Astrocyte (in vitro differentiated cells and primary cell): Measurements from ENCODE around the gene DIPK2B. TPM values are rescaled to one million over a fixed set of nuclear protein-coding genes. Genes with fewer than 3 reads are reported as not detected.

Source experiments
- DNase-seq: peaks from one replicate; pipeline ENCODE4 v3.0.0-alpha.2; 2010; ENCODE audit warnings: low read depth
- FAIRE-seq: peaks from 2 replicates; lab custom pipeline; 2011; peaks lifted over from hg19 to GRCh38; lab: Jason Lieb, UNC
- H2AFZ ChIP-seq: 2 replicates; pipeline ENCODE4 v1.6.0; 2012; ENCODE audit warnings: low read depth, low read length, inconsistent platforms
- H3K27ac ChIP-seq: 2 replicates; pipeline ENCODE4 v1.5.1; 2011; ENCODE audit warnings: low read depth, low read length, inconsistent platforms
- H3K27me3 ChIP-seq: 2 replicates; pipeline ENCODE4 v1.6.0; 2011; ENCODE audit warnings: low read length, inconsistent platforms; ENCODE audit not compliant: insufficient read depth
- H3K36me3 ChIP-seq: 2 replicates; pipeline ENCODE4 v1.5.1; 2011; ENCODE audit warnings: low read length, inconsistent platforms; ENCODE audit not compliant: insufficient read depth
- H3K4me1 ChIP-seq: 2 replicates; pipeline ENCODE4 v1.5.1; 2011; ENCODE audit warnings: low read length, inconsistent platforms; ENCODE audit not compliant: insufficient read depth
- H3K4me2 ChIP-seq: 2 replicates; pipeline ENCODE4 v1.6.0; 2012; ENCODE audit warnings: low read length, inconsistent platforms
- H3K4me3 ChIP-seq: 2 replicates; pipeline ENCODE4 v1.5.1; 2011; ENCODE audit warnings: low read depth, mild to moderate bottlenecking, low read length, inconsistent platforms; ENCODE audit not compliant: insufficient read depth
- H3K79me2 ChIP-seq: 2 replicates; pipeline ENCODE4 v1.6.0; 2012; ENCODE audit warnings: mild to moderate bottlenecking, low read length, inconsistent platforms; ENCODE audit not compliant: insufficient read depth
- H3K9ac ChIP-seq: 2 replicates; pipeline ENCODE4 v1.6.0; 2012; ENCODE audit warnings: mild to moderate bottlenecking, low read length, inconsistent platforms
- H3K9me3 ChIP-seq: 2 replicates; pipeline ENCODE4 v1.5.1; 2012; ENCODE audit warnings: low read depth, mild to moderate bottlenecking, low read length, inconsistent platforms; ENCODE audit not compliant: insufficient read depth
- H4K20me1 ChIP-seq: 2 replicates; pipeline ENCODE4 v1.6.0; 2012; ENCODE audit warnings: low read length, inconsistent platforms; ENCODE audit not compliant: insufficient read depth
- H3K27ac Mint-ChIP-seq: one replicate; pipeline ENCODE4 v1.8.0; 2021; ENCODE audit warnings: mild to moderate bottlenecking, mixed read lengths; ENCODE audit not compliant: unreplicated experiment
- H3K27me3 Mint-ChIP-seq: one replicate; pipeline ENCODE4 v1.8.0; 2021; ENCODE audit warnings: low read depth, mixed read lengths; ENCODE audit not compliant: unreplicated experiment
- H3K36me3 Mint-ChIP-seq: one replicate; pipeline ENCODE4 v1.8.0; 2021; ENCODE audit warnings: low read depth, mixed read lengths; ENCODE audit not compliant: unreplicated experiment
- H3K4me1 Mint-ChIP-seq: one replicate; pipeline ENCODE4 v1.8.0; 2021; ENCODE audit warnings: low read depth, mixed read lengths; ENCODE audit not compliant: unreplicated experiment
- H3K4me3 Mint-ChIP-seq: one replicate; pipeline ENCODE4 v1.8.0; 2021; ENCODE audit warnings: mild to moderate bottlenecking, moderate library complexity, mixed read lengths; ENCODE audit not compliant: unreplicated experiment
- H3K9me3 Mint-ChIP-seq: one replicate; pipeline ENCODE4 v1.8.0; 2021; ENCODE audit warnings: mild to moderate bottlenecking, mixed read lengths; ENCODE audit not compliant: unreplicated experiment
- CTCF ChIP-seq: IDR thresholded peaks from 2 replicates; pipeline ENCODE4 v1.5.1; 2011; ENCODE audit warnings: low read depth, mild to moderate bottlenecking, inconsistent platforms, low read length, moderate library complexity; ENCODE audit not compliant: insufficient read depth
- EZH2 ChIP-seq: IDR thresholded peaks from 2 replicates; pipeline ENCODE4 v1.6.1; 2012; ENCODE audit warnings: mild to moderate bottlenecking, low read length, inconsistent platforms; ENCODE audit not compliant: insufficient read depth
- total RNA-seq: library from RNA; stranded (reverse); gene quantifications from 2 replicates; pipeline ENCODE4 v1.2.1, GENCODE V29; 2021

The DIPK2B gene
- total RNA-seq, 1 donor from 2014 or later = not detected

- Histone ChIP-seq H3K27me3 (no peaks in the 10 kb centered on the region), H3K27ac (no peak overlapping the region), H3K4me2 (no peak overlapping the region), H3K9me3 (no peaks in the 10 kb centered on the region), H2AFZ (no peak overlapping the region), H3K4me3 (no peak overlapping the region), H4K20me1 (no peaks in the 10 kb centered on the region), H3K79me2 (no peaks in the 10 kb centered on the region), H3K4me1 (no peaks in the 10 kb centered on the region), H3K9ac (no peak overlapping the region), H3K36me3 (no peaks in the 10 kb centered on the region)
- peaks cover 2% of the 10 kb centered on the region for H3K9me3 Mint-ChIP-seq
- no peak overlapping the region for H3K4me3 Mint-ChIP-seq
- no peak overlapping the region for H3K27ac Mint-ChIP-seq
- H3K27me3 Mint-ChIP-seq = peaks cover 2% of the 10 kb centered on the region
- DNase-seq (no peak), FAIRE-seq (peak; percentile 82)
- H3K4me1 Mint-ChIP-seq = no peaks in the 10 kb centered on the region
- TF ChIP-seq EZH2 (no peak), CTCF (no peak)
- H3K36me3 Mint-ChIP-seq = no peaks in the 10 kb centered on the region
These were observed 32.9 kb upstream of the DIPK2B start for GRCh38 chrX:45233531-45233930.

GRCh38 chrX:45232139-45232538 lies 31.5 kb upstream of the DIPK2B start:
- FAIRE-seq (no peak), DNase-seq (no peak)
- Histone ChIP-seq H3K4me1 (no peaks in the 10 kb centered on the region), H2AFZ (no peak overlapping the region), H3K4me2 (no peak overlapping the region), H3K27me3 (no peaks in the 10 kb centered on the region), H4K20me1 (no peaks in the 10 kb centered on the region), H3K27ac (no peak overlapping the region), H3K9ac (no peak overlapping the region), H3K79me2 (no peaks in the 10 kb centered on the region), H3K36me3 (no peaks in the 10 kb centered on the region), H3K9me3 (no peaks in the 10 kb centered on the region), H3K4me3 (no peak overlapping the region)
- H3K36me3 Mint-ChIP-seq = no peaks in the 10 kb centered on the region
- H3K4me1 Mint-ChIP-seq = no peaks in the 10 kb centered on the region
- no peaks in the 10 kb centered on the region for H3K27me3 Mint-ChIP-seq
- TF ChIP-seq CTCF = no peak
- TF ChIP-seq EZH2 = no peak
- peak overlapping the region; percentile 41 for H3K27ac Mint-ChIP-seq
- no peak overlapping the region for H3K4me3 Mint-ChIP-seq
- peaks cover 2% of the 10 kb centered on the region for H3K9me3 Mint-ChIP-seq

- Mint-ChIP-seq H3K36me3 (no peaks in the 10 kb centered on the region), H3K9me3 (peaks cover 2% of the 10 kb centered on the region), H3K4me3 (no peak overlapping the region), H3K27me3 (no peaks in the 10 kb centered on the region), H3K4me1 (no peaks in the 10 kb centered on the region), H3K27ac (no peak overlapping the region)
- H3K9ac ChIP-seq = no peak overlapping the region
- H3K4me1 ChIP-seq = no peaks in the 10 kb centered on the region
- no peak overlapping the region for H3K4me3 ChIP-seq
- H3K27me3 ChIP-seq = no peaks in the 10 kb centered on the region
- no peak for DNase-seq
- H3K9me3 ChIP-seq = no peaks in the 10 kb centered on the region
- H3K27ac ChIP-seq = no peak overlapping the region
- no peaks in the 10 kb centered on the region for H3K36me3 ChIP-seq
- FAIRE-seq = peak; percentile 29
- no peak overlapping the region for H2AFZ ChIP-seq
- no peak overlapping the region for H3K4me2 ChIP-seq
- H3K79me2 ChIP-seq = no peaks in the 10 kb centered on the region
- no peaks in the 10 kb centered on the region for H4K20me1 ChIP-seq
- TF ChIP-seq EZH2 (no peak), CTCF (no peak)
These were observed 29.7 kb upstream of the DIPK2B start for GRCh38 chrX:45230410-45230809.
